Breast epithelium (tissue), 4 donors: ENCODE measurements around the gene TTI1. TPM values are rescaled to one million over a fixed set of nuclear protein-coding genes. Genes with fewer than 3 reads are reported as not detected.

Source experiments
- DNase-seq, 2 donors: peaks; one replicate each; pipeline ENCODE4 v3.0.0-alpha.2; 2019; ENCODE audit warnings: low spot score in 2 of 2
- H3K27ac ChIP-seq, 2 donors: fragments of 200-600 bp; sonication (generic) in 1 of 2; one replicate each; pipeline ENCODE4 v1.5.1; 2016 to 2019; ENCODE audit warnings: mild to moderate bottlenecking in 1 of 2
- H3K27me3 ChIP-seq, 2 donors: fragments of 200-600 bp; sonication (generic) in 1 of 2; one replicate each; pipeline versions ENCODE4 v1.5.1 to v1.6.0; 2017 to 2019; ENCODE audit warnings: control low read depth in 1 of 2, mild to moderate bottlenecking in 1 of 2
- H3K36me3 ChIP-seq: fragments of 200-600 bp; one replicate; pipeline ENCODE4 v1.5.1; 2019
- H3K4me1 ChIP-seq, 2 donors: fragments of 200-600 bp; sonication (generic); one replicate each; pipeline ENCODE4 v1.5.1; 2016 to 2019; ENCODE audit warnings: control low read depth in 1 of 2
- H3K4me3 ChIP-seq, 3 donors: fragments of 200-600 bp; sonication (generic); 1 replicate in 2 of 3; 2 replicates in 1 of 3; pipeline ENCODE4 v1.5.1; 2016 to 2019; ENCODE audit warnings: mild to moderate bottlenecking in 3 of 3, moderate library complexity in 2 of 3
- H3K9me3 ChIP-seq, 2 donors: fragments of 200-600 bp; sonication (generic) in 1 of 2; one replicate each; pipeline ENCODE4 v1.5.1; 2016 to 2019; ENCODE audit warnings: control low read depth in 1 of 2
- POLR2A ChIP-seq: fragments of 450-650 bp; IDR thresholded peaks from one replicate; pipeline ENCODE4 v1.6.1; 2016; ENCODE audit warnings: antibody characterized with exemption, mild to moderate bottlenecking, moderate library complexity
- POLR2AphosphoS5 ChIP-seq, 3 donors: sonication (generic); formaldehyde crosslinking; IDR thresholded peaks; one replicate each; pipeline ENCODE4 v1.6.1; 2017; ENCODE audit warnings: antibody characterized with exemption in 3 of 3
- intact Hi-C: fragments of 100-400 bp; cut with DNase I; formaldehyde crosslinking; loops from one replicate; pipeline ENCODE4 v1.15.1; 2023; ENCODE audit warnings: low total_unique reads
- total RNA-seq, 3 donors: library from RNA; depleted of rRNA; stranded (reverse); fragments of >200 nt; gene quantifications; one replicate each; pipeline ENCODE4 v1.1.0, GENCODE V29; 2016
- TF ChIP-seq, protein P1 (sequence below), 3 donors: fragments of 450-650 bp; IDR thresholded peaks; one replicate each; pipeline ENCODE4 v1.5.1; 2016 to 2017; ENCODE audit warnings: antibody characterized with exemption in 3 of 3, mild to moderate bottlenecking in 3 of 3, moderate library complexity in 3 of 3

TTI1 gene
- total RNA-seq, 3 donors from 2014 or later: 10.2 to 20.2 (median 16.7) TPM

DNA sequence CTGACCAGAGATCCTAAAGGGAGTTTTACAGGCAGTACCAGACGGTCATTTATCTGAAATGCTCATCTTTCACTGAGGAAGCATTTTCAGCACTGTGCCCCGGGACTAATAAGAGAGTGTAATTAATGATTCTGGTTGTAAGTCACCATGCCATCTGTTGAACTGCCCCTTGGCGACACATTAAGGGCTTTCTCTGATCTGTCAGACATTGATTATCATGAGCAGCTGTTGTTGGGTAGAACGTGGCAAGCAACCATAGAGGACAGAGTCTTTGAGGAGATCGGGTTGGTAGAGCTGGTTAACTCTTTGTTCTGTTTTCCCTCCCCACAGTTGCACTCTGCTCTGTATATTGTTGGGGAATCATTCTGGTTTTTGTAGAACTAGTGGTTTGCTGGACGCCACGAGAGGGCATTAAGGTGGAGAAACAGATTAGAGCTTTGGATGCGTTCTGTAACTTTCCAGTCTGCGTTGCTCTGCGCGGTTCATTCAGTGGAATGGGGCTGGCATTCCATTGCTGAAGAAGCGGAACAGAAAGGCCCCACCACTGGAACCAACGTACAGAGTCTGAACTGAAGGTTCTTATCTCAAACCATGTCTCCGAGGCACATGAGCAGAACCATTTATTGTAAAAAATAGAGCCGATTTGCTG, 34.6 kb upstream of the TTI1 start:
- intact Hi-C loops: no loop called here
- Histone ChIP-seq H3K36me3 (no peaks in the 10 kb centered on the region), H3K27me3 (no peaks in the 10 kb centered on the region), H3K4me3 (no peak overlapping the region), H3K27ac (no peak overlapping the region), H3K9me3 (no peaks in the 10 kb centered on the region), H3K4me1 (no peaks in the 10 kb centered on the region)
- TF ChIP-seq, protein P1, sequence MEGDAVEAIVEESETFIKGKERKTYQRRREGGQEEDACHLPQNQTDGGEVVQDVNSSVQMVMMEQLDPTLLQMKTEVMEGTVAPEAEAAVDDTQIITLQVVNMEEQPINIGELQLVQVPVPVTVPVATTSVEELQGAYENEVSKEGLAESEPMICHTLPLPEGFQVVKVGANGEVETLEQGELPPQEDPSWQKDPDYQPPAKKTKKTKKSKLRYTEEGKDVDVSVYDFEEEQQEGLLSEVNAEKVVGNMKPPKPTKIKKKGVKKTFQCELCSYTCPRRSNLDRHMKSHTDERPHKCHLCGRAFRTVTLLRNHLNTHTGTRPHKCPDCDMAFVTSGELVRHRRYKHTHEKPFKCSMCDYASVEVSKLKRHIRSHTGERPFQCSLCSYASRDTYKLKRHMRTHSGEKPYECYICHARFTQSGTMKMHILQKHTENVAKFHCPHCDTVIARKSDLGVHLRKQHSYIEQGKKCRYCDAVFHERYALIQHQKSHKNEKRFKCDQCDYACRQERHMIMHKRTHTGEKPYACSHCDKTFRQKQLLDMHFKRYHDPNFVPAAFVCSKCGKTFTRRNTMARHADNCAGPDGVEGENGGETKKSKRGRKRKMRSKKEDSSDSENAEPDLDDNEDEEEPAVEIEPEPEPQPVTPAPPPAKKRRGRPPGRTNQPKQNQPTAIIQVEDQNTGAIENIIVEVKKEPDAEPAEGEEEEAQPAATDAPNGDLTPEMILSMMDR (IDR thresholded peaks at IDR 0.05): no peak
- TF ChIP-seq POLR2AphosphoS5 (IDR thresholded peaks at IDR 0.05): no peak
- TF ChIP-seq POLR2A: no peak
- no peak for DNase-seq

DNA sequence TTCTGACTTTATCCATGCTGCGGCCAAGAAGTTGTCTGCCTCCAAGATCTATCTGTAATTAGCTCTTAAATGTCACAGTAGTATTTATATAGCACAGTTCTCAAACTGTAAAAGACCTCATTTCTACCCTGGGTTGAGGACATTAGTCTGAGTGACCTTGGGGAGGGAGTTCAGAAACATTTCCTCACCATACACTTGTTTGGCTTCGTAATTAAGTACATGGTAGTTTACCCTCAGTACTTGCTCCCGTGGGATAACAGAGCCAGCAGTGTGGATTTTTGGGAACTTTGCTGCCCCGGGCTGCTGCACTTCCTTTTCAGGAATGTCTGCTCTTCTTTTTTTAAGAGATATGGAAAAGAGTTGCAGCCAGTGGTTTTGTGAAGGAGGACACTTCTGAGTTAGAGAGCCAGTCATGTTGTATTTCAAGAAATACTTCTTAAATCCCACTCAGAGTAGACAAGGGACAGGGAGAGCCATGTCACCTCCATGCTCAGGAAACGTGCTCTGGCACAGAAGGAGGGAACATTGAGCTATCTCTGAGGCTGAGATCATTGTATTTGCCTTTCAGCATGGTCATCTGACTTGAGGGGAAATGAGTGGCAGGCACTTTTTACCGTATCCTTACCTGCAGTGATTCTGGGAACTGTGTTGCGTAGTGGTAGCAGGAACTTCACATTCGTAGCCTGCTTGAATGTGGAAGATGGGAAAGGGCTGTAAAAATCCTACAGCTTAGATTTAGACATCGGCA, 33.9 kb upstream of the TTI1 start:
- no peaks in the 10 kb centered on the region for H3K27me3 ChIP-seq
- no peak overlapping the region for H3K27ac ChIP-seq
- no peaks in the 10 kb centered on the region for H3K4me1 ChIP-seq
- no peak overlapping the region for H3K4me3 ChIP-seq
- TF ChIP-seq POLR2A: no peak
- TF ChIP-seq POLR2AphosphoS5 (IDR thresholded peaks at IDR 0.05): no peak
- TF ChIP-seq, protein P1 (IDR thresholded peaks at IDR 0.05): no peak
- no peaks in the 10 kb centered on the region for H3K36me3 ChIP-seq
- H3K9me3 ChIP-seq: no peaks in the 10 kb centered on the region
- intact Hi-C loops: no loop called here
- no peak for DNase-seq

DNA sequence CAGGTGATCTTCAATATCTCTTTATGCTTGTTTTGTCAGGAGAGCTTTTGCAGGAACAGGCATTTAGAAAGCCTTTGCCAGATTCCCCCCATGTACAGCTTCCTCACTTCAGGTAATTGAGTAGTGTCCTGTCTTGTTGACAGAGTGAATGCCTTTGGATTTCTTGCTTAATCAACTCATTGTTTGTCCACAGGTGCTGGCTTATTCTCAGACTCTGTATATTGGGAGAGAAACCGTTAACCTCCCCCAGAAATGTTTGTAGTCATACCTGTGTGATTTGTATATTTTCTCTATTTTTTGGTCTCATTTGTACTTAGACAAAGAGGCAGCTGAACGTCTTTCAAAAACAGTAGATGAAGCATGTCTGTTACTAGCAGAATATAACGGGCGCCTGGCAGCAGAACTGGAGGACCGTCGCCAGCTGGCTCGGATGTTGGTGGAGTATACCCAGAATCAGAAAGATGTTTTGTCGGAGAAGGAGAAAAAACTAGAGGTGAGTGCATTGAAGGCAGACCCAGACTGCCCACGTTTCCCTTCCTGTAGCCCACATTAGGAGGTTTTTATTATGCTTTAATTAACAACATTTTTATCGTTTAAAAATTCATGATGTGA, 32.6 kb upstream of the TTI1 start:
- Histone ChIP-seq H3K4me3 (no peak overlapping the region), H3K27ac (no peak overlapping the region), H3K4me1 (no peaks in the 10 kb centered on the region), H3K9me3 (no peaks in the 10 kb centered on the region), H3K27me3 (no peaks in the 10 kb centered on the region), H3K36me3 (no peaks in the 10 kb centered on the region)
- DNase-seq: no peak
- intact Hi-C loops: no loop called here
- no peak for TF ChIP-seq POLR2AphosphoS5 (IDR thresholded peaks at IDR 0.05)
- no peak for TF ChIP-seq POLR2A

DNA sequence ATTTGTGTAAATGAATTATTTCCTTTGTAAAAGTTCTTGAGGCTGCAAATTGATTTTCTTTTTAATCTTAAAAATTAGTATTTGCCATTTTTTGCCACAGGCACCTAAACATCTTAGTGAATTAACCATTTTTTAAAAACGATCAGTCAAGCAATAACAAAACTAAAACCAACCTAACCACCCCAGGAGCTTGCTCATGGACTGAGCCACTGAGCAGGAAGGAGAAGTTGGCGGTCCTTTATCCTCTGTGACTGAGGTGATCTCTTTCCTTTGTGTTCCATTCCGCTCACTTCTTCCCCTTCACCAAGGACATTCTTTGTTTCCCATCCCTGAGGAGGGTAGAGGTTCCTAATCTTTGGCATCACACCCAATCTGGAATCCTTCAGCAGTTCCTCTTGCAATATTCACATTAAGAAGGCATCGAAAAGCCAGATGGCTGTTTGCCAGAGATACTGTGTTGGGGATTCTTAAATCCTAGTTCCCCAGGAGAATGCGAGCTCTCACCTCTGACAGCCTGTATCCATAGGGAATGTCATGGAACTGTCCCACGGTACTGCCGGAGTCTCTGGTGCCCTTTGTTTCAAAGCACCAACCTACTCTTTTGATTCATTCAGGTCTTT, 30.8 kb upstream of the TTI1 start:
- no peaks in the 10 kb centered on the region for H3K4me1 ChIP-seq
- no peaks in the 10 kb centered on the region for H3K9me3 ChIP-seq
- no peaks in the 10 kb centered on the region for H3K36me3 ChIP-seq
- no peaks in the 10 kb centered on the region for H3K27me3 ChIP-seq
- intact Hi-C loops: no loop called here
- DNase-seq: no peak
- no peak overlapping the region for H3K4me3 ChIP-seq
- TF ChIP-seq, protein P1 (IDR thresholded peaks at IDR 0.05): no peak
- TF ChIP-seq POLR2AphosphoS5 (IDR thresholded peaks at IDR 0.05): no peak
- no peak for TF ChIP-seq POLR2A
- H3K27ac ChIP-seq: no peak overlapping the region

DNA sequence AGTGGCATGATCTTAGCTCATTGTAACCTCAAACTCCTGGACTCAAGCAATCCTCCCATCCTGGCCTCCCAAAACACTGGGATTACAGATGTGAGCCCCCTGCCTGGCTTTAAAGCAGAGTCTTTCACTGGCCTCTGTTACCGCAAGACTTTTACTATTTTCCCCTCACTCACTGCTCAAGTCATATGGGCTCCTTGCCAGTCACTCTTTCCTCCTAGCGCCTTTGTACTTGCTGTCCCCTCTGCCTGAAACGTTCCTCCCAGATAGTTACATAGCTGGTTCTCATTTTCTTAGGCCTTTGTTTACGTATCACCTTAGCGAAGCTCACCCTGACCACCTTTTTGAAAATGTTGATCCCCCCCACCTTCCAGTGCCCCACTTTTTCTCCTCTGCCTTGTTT, 29.6 kb upstream of the TTI1 start:
- intact Hi-C loops: no loop called here
- H3K4me1 ChIP-seq: no peaks in the 10 kb centered on the region
- H3K27me3 ChIP-seq: no peaks in the 10 kb centered on the region
- H3K9me3 ChIP-seq: no peaks in the 10 kb centered on the region
- no peak overlapping the region for H3K4me3 ChIP-seq
- TF ChIP-seq, protein P1 (IDR thresholded peaks at IDR 0.05): no peak
- TF ChIP-seq POLR2A (no peak), POLR2AphosphoS5 (IDR thresholded peaks at IDR 0.05) (no peak)
- no peak overlapping the region for H3K27ac ChIP-seq
- DNase-seq: no peak
- H3K36me3 ChIP-seq: no peaks in the 10 kb centered on the region
